ENCODE data around the gene HSP90AA1.

DNA sequence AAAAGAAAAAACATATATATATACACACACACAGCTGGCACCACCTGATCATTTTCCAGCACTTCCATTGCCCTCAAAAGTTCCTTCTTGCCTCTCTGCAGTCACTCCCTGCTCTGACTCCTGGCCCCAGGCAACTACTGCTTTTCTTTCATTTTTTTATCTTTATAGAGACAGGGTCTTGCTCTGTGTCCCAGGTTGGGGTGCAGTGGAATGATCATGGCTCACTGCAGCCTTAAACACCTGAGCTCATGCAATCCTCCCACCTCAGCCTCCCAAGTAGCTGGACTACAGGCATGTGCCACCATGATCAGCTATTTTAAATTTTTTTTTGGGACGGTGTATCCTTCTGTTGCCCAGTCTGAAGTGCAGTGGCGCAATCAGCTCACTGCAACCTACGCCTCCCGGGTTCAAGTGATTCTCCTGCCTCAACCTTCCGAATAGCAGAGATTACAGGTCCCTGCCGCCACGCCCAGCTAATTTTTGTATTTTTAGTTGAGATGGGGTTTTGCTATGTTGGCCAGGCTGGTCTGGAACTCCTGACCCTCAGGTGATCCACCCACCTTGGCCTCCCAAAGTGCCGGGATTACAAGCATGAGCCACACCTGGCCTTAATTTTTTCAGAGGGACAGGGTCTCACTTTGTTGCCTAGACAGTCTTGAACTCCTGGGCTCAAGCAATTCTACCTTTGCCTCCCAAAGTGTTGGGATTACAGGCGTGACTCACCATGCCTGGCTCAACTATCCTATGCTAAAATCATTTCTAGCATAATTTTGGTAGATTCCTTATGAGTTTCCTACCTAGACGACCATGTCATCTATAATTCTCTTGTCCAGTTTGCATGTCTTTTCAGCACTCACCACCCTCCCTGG, 7.8 kb downstream of the HSP90AA1 start:
- no peak for TF ChIP-seq EZH2 (IDR thresholded peaks at IDR 0.05; ENCODE audit: borderline replicate concordance, insufficient read depth, low read depth, low read length, poor library complexity, severe bottlenecking)
- TF ChIP-seq, protein P1, sequence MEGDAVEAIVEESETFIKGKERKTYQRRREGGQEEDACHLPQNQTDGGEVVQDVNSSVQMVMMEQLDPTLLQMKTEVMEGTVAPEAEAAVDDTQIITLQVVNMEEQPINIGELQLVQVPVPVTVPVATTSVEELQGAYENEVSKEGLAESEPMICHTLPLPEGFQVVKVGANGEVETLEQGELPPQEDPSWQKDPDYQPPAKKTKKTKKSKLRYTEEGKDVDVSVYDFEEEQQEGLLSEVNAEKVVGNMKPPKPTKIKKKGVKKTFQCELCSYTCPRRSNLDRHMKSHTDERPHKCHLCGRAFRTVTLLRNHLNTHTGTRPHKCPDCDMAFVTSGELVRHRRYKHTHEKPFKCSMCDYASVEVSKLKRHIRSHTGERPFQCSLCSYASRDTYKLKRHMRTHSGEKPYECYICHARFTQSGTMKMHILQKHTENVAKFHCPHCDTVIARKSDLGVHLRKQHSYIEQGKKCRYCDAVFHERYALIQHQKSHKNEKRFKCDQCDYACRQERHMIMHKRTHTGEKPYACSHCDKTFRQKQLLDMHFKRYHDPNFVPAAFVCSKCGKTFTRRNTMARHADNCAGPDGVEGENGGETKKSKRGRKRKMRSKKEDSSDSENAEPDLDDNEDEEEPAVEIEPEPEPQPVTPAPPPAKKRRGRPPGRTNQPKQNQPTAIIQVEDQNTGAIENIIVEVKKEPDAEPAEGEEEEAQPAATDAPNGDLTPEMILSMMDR (IDR thresholded peaks at IDR 0.05) = no peak

Data from B cell (primary cell).